ENCODE results near the gene SHTN1. TPM values are rescaled to one million over a fixed set of nuclear protein-coding genes. Genes with fewer than 3 reads are reported as not detected.

The SHTN1 gene
- total and polyA plus RNA-seq, 2 of the 4 experiments (the other 2 are of a cell fraction) = 0.54 to 2.3 TPM

DNA sequence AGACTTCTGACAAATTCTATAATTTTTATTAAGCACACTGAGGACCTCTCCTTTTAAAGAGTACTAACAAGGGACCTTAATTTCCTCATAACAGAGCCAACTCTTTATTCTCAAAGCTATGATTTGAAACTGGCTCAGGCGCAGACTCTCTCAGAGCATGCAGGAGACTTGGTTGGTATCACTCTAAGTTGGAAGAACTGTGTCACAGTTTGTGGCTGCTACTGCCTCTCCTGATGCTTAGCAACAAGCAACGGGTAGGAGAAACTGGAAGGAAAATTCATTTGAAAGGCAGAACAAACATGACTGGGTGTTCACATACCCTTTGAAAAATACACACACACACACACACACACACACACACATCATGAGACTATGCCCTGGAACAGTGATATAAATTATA, 122.3 kb downstream of the SHTN1 start:
- no peak overlapping the region for H2BK20ac ChIP-seq (ENCODE audit: low read depth, low read length)
- BruUV-seq (replicated peaks) = no TSS peak
- no peaks in the 10 kb centered on the region for H4K20me1 ChIP-seq (ENCODE audit: insufficient read depth, low read length)
- H3K56ac ChIP-seq (ENCODE audit: extremely low read depth, insufficient read depth, low read length) = no peak overlapping the region
- no peak overlapping the region for H2BK15ac ChIP-seq (ENCODE audit: low read depth, low read length)
- no peak for ATAC-seq (ENCODE audit: low read depth)
- H3K36me3 ChIP-seq (ENCODE audit: control insufficient read depth, insufficient read depth, low read length) = no peaks in the 10 kb centered on the region
- no peak overlapping the region for H4K8ac ChIP-seq (ENCODE audit: low read depth in 2 of 2, low read length in 2 of 2)
- no peak overlapping the region for H3K4me2 ChIP-seq (ENCODE audit: low read depth, low read length)
- H3K14ac ChIP-seq (replicated peaks; ENCODE audit: low read depth, low read length) = no peak overlapping the region
- no peaks in the 10 kb centered on the region for H3K4me1 ChIP-seq (ENCODE audit: control insufficient read depth, insufficient read depth, low read length)
- H2AK5ac ChIP-seq (ENCODE audit: low read depth, low read length) = no peak overlapping the region
- no CpG with 5 or more reads among the region's 2 CpGs for WGBS, 2 experiments (ENCODE audit: extremely low coverage in 2 of 2, insufficient read length in 1 of 2)
- no peak overlapping the region for H3K18ac ChIP-seq (ENCODE audit: low read depth, low read length)
- H3K4me3 ChIP-seq (ENCODE audit: insufficient read depth, low read depth, low read length) = no peak overlapping the region
- H3K27me3 ChIP-seq (ENCODE audit: control insufficient read depth, insufficient read depth, low read length) = no peaks in the 10 kb centered on the region
- dilution Hi-C loops (cut with HindIII; ENCODE audit: low sequenced_read_pairs, unreplicated experiment) = no loop called here
- in situ Hi-C loops (cut with MboI; ENCODE audit: low sequenced_read_pairs) = no loop called here
- H4K5ac ChIP-seq (ENCODE audit: low read depth, low read length) = no peak overlapping the region
- intact Hi-C loops (cut with micrococcal nuclease) = no loop called here
- no peaks in the 10 kb centered on the region for H3K9me3 ChIP-seq (ENCODE audit: control insufficient read depth, insufficient read depth, low read length)
- DNase-seq = no peak
- H3K9ac ChIP-seq (ENCODE audit: low read depth, low read length) = no peak overlapping the region
- no peak overlapping the region for H3K27ac ChIP-seq (ENCODE audit: insufficient read depth, low read length)
- H3K9me1 ChIP-seq (ENCODE audit: insufficient read depth, low read length) = no peaks in the 10 kb centered on the region
- no peaks in the 10 kb centered on the region for H3K79me1 ChIP-seq (ENCODE audit: low read depth in 1 of 2, low read length in 2 of 2)
- ChIA-PET CTCF (no interaction called here), POLR2A (ENCODE audit: unreplicated experiment) (no interaction called here)
- H3K23ac ChIP-seq (ENCODE audit: low read depth, low read length) = no peak overlapping the region
- no peak overlapping the region for H3K4ac ChIP-seq (ENCODE audit: low read depth, low read length)
- H2BK120ac ChIP-seq (ENCODE audit: low read depth, low read length) = no peak overlapping the region
- no peak overlapping the region for H2AK9ac ChIP-seq (replicated peaks; ENCODE audit: low read depth, low read length, poor library complexity)
- H4K91ac ChIP-seq (ENCODE audit: insufficient read depth, low read depth, low read length) = no peak overlapping the region
- TF ChIP-seq CEBPB (IDR thresholded peaks at IDR 0.05; ENCODE audit: low read depth, low read length) (no peak), NFE2L2 (IDR thresholded peaks at IDR 0.05; ENCODE audit: low read depth, low read length) (no peak), CHD1 (IDR thresholded peaks at IDR 0.05; ENCODE audit: low read depth, low read length) (no peak), SMC3 (IDR thresholded peaks at IDR 0.05; ENCODE audit: low read depth, low read length) (no peak), POLR2A (IDR thresholded peaks at IDR 0.05; ENCODE audit: low read depth, low read length) (no peak), RAD21 (IDR thresholded peaks at IDR 0.05; ENCODE audit: low read length) (no peak), MAZ (IDR thresholded peaks at IDR 0.05; ENCODE audit: borderline replicate concordance, low read depth, low read length) (no peak), BHLHE40 (IDR thresholded peaks at IDR 0.05; ENCODE audit: low read depth, low read length) (no peak), MXI1 (IDR thresholded peaks at IDR 0.05; ENCODE audit: borderline replicate concordance, low read depth, low read length) (no peak), FOS (IDR thresholded peaks at IDR 0.05; ENCODE audit: low read depth, low read length) (no peak), RFX5 (IDR thresholded peaks at IDR 0.05; ENCODE audit: low read depth, low read length) (no peak), MAFK (IDR thresholded peaks at IDR 0.05; ENCODE audit: low read depth, low read length) (no peak)
- TF ChIP-seq, protein P1, sequence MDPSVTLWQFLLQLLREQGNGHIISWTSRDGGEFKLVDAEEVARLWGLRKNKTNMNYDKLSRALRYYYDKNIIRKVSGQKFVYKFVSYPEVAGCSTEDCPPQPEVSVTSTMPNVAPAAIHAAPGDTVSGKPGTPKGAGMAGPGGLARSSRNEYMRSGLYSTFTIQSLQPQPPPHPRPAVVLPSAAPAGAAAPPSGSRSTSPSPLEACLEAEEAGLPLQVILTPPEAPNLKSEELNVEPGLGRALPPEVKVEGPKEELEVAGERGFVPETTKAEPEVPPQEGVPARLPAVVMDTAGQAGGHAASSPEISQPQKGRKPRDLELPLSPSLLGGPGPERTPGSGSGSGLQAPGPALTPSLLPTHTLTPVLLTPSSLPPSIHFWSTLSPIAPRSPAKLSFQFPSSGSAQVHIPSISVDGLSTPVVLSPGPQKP (IDR thresholded peaks at IDR 0.05; ENCODE audit: borderline replicate concordance, low read depth, low read length) = no peak
- TF ChIP-seq, protein P2, sequence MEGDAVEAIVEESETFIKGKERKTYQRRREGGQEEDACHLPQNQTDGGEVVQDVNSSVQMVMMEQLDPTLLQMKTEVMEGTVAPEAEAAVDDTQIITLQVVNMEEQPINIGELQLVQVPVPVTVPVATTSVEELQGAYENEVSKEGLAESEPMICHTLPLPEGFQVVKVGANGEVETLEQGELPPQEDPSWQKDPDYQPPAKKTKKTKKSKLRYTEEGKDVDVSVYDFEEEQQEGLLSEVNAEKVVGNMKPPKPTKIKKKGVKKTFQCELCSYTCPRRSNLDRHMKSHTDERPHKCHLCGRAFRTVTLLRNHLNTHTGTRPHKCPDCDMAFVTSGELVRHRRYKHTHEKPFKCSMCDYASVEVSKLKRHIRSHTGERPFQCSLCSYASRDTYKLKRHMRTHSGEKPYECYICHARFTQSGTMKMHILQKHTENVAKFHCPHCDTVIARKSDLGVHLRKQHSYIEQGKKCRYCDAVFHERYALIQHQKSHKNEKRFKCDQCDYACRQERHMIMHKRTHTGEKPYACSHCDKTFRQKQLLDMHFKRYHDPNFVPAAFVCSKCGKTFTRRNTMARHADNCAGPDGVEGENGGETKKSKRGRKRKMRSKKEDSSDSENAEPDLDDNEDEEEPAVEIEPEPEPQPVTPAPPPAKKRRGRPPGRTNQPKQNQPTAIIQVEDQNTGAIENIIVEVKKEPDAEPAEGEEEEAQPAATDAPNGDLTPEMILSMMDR (conservative IDR thresholded peaks at IDR 0.05; ENCODE audit: low read depth, low read length) = no peak
- no peak overlapping the region for H2BK5ac ChIP-seq (ENCODE audit: low read depth, low read length, poor library complexity, severe bottlenecking)
- no peak overlapping the region for H2AFZ ChIP-seq (replicated peaks; ENCODE audit: low read length, poor library complexity)
